CD8-positive, alpha-beta T cell (primary cell): ENCODE measurements around the gene TMEM132A. TPM values are rescaled to one million over a fixed set of nuclear protein-coding genes. Genes with fewer than 3 reads are reported as not detected.

Source experiments
- total RNA-seq, 46 experiments: library from RNA in 2 of 46; stranded (reverse) in 2 of 46; gene quantifications; one replicate each; pipeline ENCODE4 v1.2.3 and lab custom pipeline; 2021 to 2026

Gene TMEM132A
- total RNA-seq, 2 experiments from 2014 or later, result not detected

Other genes with a start within 250 kb of the TMEM132A start
- gene MS4A8, start 224.8 kb upstream of the TMEM132A start, total RNA-seq, result not detected
- gene MS4A18, start 199.7 kb upstream of the TMEM132A start, total RNA-seq, result not detected
- not detected for gene MS4A15, start 167.6 kb upstream of the TMEM132A start, total RNA-seq
- gene MS4A10, start 139.1 kb upstream of the TMEM132A start, total RNA-seq, result not detected
- 10 to 100 TPM; 10.8 to 11.9 TPM for gene CCDC86, start 82.3 kb upstream of the TMEM132A start, total RNA-seq
- under 1 TPM; 0.19 to 0.22 TPM for gene PTGDR2, start 68.5 kb upstream of the TMEM132A start, total RNA-seq
- not detected for gene ZP1, start 56.9 kb upstream of the TMEM132A start, total RNA-seq
- gene PRPF19, start 17.9 kb upstream of the TMEM132A start, total RNA-seq, result 10 to 100 TPM; 96.1 to 99.4 TPM
- 10 to 100 TPM; 46.7 to 52.2 TPM for gene TMEM109, start 10.3 kb upstream of the TMEM132A start, total RNA-seq
- 1 to 10 TPM; 6.3 to 9.0 TPM for gene SLC15A3, start 27.7 kb downstream of the TMEM132A start, total RNA-seq
- 100 to 1,000 TPM; 765 to 793 TPM for gene CD6, start 47.2 kb downstream of the TMEM132A start, total RNA-seq
- gene CD5, start 178.0 kb downstream of the TMEM132A start, total RNA-seq, result 100 to 1,000 TPM; 318 to 324 TPM
- gene VPS37C, start 237.0 kb downstream of the TMEM132A start, total RNA-seq, result 1 to 10 TPM; 2.1 to 2.2 TPM